Kidney (tissue), 14 donors: ENCODE results near the gene SLC25A43. TPM values are rescaled to one million over a fixed set of nuclear protein-coding genes. Genes with fewer than 3 reads are reported as not detected.

Experiments used
- DNase-seq, 5 donors: peaks; one replicate each; pipeline ENCODE4 v3.0.0-alpha.2; 2013 to 2020
- FAIRE-seq: peaks from 2 replicates; lab custom pipeline; 2012; peaks lifted over from hg19 to GRCh38; lab: Jason Lieb, UNC
- H3K27ac ChIP-seq, 2 donors: one replicate each; pipeline ENCODE4 v1.7.0; 2013; ENCODE audit warnings: low read depth in 2 of 2, low read length in 2 of 2, inconsistent platforms in 1 of 2
- H3K27me3 ChIP-seq: one replicate; pipeline ENCODE4 v1.7.1; 2013; ENCODE audit warnings: low read length, inconsistent platforms; ENCODE audit not compliant: control insufficient read depth, insufficient read depth
- H3K36me3 ChIP-seq, 3 donors: one replicate each; pipeline versions ENCODE4 v1.7.0 to v1.7.1; 2013; ENCODE audit warnings: low read length in 3 of 3, control low read depth in 1 of 3, inconsistent platforms in 1 of 3; ENCODE audit not compliant: insufficient read depth in 3 of 3, control insufficient read depth in 2 of 3
- H3K4me1 ChIP-seq, 3 donors: one replicate each; pipeline versions ENCODE4 v1.7.0 to v1.7.1; 2013; ENCODE audit warnings: low read length in 3 of 3, inconsistent platforms in 1 of 3, low read depth in 1 of 3; ENCODE audit not compliant: control insufficient read depth in 2 of 3, insufficient read depth in 2 of 3
- H3K4me3 ChIP-seq, 3 donors: one replicate each; pipeline versions ENCODE4 v1.7.0 to v1.8.1; 2013; ENCODE audit warnings: low read length in 3 of 3, control low read depth in 1 of 3, inconsistent platforms in 1 of 3
- H3K9ac ChIP-seq, 3 donors: one replicate each; pipeline versions ENCODE4 v1.7.0 to v1.7.1; 2013; ENCODE audit warnings: low read length in 3 of 3, control low read depth in 1 of 3, inconsistent platforms in 1 of 3
- H3K9me3 ChIP-seq, 3 donors: one replicate each; pipeline versions ENCODE4 v1.7.0 to v1.7.1; 2013; ENCODE audit warnings: low read length in 3 of 3, control low read depth in 1 of 3, inconsistent platforms in 1 of 3; ENCODE audit not compliant: control insufficient read depth in 2 of 3, insufficient read depth in 1 of 3
- intact Hi-C: fragments of 100-400 bp; cut with DNase I; formaldehyde crosslinking; loops from one replicate; pipeline ENCODE4 v1.11.1; 2022
- polyA plus RNA-seq: library from polyadenylated mRNA; stranded (reverse); fragments of 350-450 nt; fragmentation: Illumina TruSeq; extraction: RNeasy Lipid Tissue Mini Kit (QIAGEN cat#74804); gene quantifications from one replicate; pipeline ENCODE4 v1.2.3, GENCODE V29; 2014; ENCODE audit warnings: low read depth, low replicate concordance; ENCODE audit not compliant: insufficient read depth
- total RNA-seq: library from RNA; stranded (reverse); fragmentation: NEBNext Ultra II Directional; extraction: Animal tissue kit (Norgen Biotek cat#: 25700); gene quantifications from one replicate; pipeline ENCODE4 v1.2.1, GENCODE V29; 2021
- TF ChIP-seq, protein P1 (sequence below): IDR thresholded peaks from 3 replicates; pipeline ENCODE4 v1.5.1; 2012; ENCODE audit warnings: mild to moderate bottlenecking, moderate library complexity, borderline replicate concordance; ENCODE audit not compliant: insufficient read depth; ENCODE audit errors: extremely low read depth
- donor health status: control.
- donor health status: control.
- donor health status: control.
- donor health status: control.
- donor health status: control.
- donor health status: DM: yes; HTN: yes; CAD: no.
- donor health status: Normal renal cell carcinoma (clear cell type).

The SLC25A43 gene
- total and polyA plus RNA-seq, 2 donors from 2014 or later: 10.1 to 15.5 TPM

DNA sequence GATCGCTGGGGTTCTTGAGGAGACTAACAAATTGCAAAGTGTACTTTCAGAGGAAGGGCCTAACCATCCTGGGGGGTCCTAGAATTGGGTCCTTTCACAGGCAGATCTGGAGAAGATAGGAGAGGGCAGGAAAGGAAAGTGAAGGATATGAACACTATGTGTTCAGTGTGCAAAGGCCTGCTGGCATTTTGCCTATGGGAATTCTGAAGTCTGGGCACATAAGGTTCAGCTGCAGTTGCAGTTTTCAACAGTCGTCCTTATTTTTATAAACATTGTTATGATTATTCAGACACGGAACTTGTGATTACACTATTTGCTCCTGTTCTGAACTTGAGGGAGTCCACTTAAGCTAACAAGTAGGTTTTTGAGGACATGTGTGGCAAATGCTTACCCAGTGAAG, 67.8 kb downstream of the SLC25A43 start:
- Histone ChIP-seq H3K27me3 (no peaks in the 10 kb centered on the region), H3K27ac (no peak overlapping the region), H3K4me1 (peaks cover 0 to 14% (median 0%) of the 10 kb centered on the region in 3 donors), H3K9ac (no peak overlapping the region), H3K9me3 (no peaks in the 10 kb centered on the region), H3K36me3 (peaks cover 0 to 7% (median 3%) of the 10 kb centered on the region in 3 donors), H3K4me3 (no peak overlapping the region)
- FAIRE-seq: no peak
- DNase-seq: no peak
- TF ChIP-seq, protein P1, sequence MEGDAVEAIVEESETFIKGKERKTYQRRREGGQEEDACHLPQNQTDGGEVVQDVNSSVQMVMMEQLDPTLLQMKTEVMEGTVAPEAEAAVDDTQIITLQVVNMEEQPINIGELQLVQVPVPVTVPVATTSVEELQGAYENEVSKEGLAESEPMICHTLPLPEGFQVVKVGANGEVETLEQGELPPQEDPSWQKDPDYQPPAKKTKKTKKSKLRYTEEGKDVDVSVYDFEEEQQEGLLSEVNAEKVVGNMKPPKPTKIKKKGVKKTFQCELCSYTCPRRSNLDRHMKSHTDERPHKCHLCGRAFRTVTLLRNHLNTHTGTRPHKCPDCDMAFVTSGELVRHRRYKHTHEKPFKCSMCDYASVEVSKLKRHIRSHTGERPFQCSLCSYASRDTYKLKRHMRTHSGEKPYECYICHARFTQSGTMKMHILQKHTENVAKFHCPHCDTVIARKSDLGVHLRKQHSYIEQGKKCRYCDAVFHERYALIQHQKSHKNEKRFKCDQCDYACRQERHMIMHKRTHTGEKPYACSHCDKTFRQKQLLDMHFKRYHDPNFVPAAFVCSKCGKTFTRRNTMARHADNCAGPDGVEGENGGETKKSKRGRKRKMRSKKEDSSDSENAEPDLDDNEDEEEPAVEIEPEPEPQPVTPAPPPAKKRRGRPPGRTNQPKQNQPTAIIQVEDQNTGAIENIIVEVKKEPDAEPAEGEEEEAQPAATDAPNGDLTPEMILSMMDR: no peak
- intact Hi-C loops: no loop called here

DNA sequence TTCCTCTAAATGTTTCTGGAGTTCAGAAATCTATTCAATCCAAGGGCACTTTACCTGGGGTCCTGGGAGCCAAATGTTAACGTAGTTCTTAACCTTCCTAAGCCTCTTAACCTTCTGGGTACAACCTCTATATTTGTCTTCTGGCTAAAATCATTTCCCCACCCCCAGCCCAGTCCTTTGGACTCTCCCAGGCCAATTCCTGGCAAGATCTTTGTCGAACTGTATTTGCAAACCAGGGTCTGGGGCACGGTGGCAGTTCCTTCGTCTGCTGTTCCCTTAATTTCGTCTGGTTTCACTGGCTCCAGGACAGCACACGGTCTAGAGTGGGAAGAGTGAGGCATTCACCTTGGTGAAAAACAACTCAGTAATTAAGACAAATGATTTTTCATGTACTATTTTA, 68.3 kb downstream of the SLC25A43 start:
- no peak for DNase-seq
- FAIRE-seq: no peak
- Histone ChIP-seq H3K9me3 (no peaks in the 10 kb centered on the region), H3K4me1 (peaks cover 0 to 14% (median 0%) of the 10 kb centered on the region in 3 donors), H3K36me3 (peaks cover 0 to 7% (median 3%) of the 10 kb centered on the region in 3 donors), H3K9ac (no peak overlapping the region), H3K4me3 (peak overlapping the region in 1 of 3 donors; percentile 56), H3K27ac (no peak overlapping the region), H3K27me3 (no peaks in the 10 kb centered on the region)
- TF ChIP-seq, protein P1: no peak
- intact Hi-C loops: no loop called here

DNA sequence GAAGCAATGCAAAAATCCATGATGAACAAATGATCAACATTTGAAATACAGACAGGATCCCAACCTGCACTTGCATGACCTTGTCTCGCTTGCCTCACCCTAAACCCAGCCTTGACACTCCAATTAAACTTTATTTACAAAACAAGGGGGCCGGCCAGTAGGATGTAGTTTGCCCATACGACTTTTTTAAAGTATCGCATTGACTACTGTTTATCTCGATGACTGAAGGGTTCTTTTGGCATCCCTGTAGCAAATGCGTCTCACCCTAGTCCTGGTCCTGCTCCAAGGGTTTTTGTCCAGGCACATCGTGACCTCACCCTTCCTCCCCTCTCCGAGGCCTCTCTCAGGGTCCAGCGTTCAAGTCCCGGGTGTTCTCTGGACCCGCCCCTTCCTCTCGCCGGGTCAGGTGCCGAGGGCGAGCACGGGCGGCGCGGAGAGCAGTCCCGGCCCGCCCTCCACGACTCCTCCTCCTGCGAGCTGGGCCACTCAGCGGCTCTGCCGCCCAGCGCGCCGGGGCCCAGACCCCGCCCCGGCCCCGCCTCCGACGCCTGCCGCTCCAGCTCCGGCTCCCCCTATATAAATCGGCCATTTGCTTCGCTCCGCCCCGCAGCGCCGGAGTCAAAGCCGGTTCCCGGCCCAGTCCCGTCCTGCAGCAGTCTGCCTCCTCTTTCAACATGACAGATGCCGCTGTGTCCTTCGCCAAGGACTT, 68.9 kb downstream of the SLC25A43 start, which contains the start of gene SLC25A5:
TSS of gene SLC25A5 (plus strand) at position 603 of the 709 bp plus-strand sequence. CDS start at position 675, 72 bp downstream.
- H3K9ac ChIP-seq: peak within 1 kb of the TSS; percentile 57 to 96 (median 80)
- FAIRE-seq: no peak

More for the DNA sequence above, 68.9 kb downstream of the SLC25A43 start, which contains the start of gene SLC25A5:
- H3K27ac ChIP-seq: peak within 1 kb of the TSS; percentile 95 to 96
- peak; percentile 84 to 94 (median 89) for DNase-seq
- H3K4me3 ChIP-seq: peak within 1 kb of the TSS; percentile 70 to 88 (median 85)
- intact Hi-C loops: no loop called here
- peaks cover 0 to 7% (median 3%) of the 10 kb centered on the region in 3 donors for H3K36me3 ChIP-seq
- no peaks in the 10 kb centered on the region for H3K9me3 ChIP-seq
- TF ChIP-seq, protein P1: no peak
- H3K4me1 ChIP-seq: peaks cover 0 to 14% (median 0%) of the 10 kb centered on the region in 3 donors
- H3K27me3 ChIP-seq: no peaks in the 10 kb centered on the region
